Gastroesophageal sphincter (tissue), 4 donors: Measurements from ENCODE around the gene IMMP2L. TPM values are rescaled to one million over a fixed set of nuclear protein-coding genes. Genes with fewer than 3 reads are reported as not detected.

ENCODE experiments used
- ATAC-seq: fragments of 150-250 bp; one replicate; pipeline ENCODE4 v1.9.1; 2016; ENCODE audit warnings: mild to moderate bottlenecking, moderate library complexity
- H3K27ac ChIP-seq, 4 donors: fragments of 200-600 bp; sonication (generic) in 3 of 4; 1 replicate in 3 of 4; 2 replicates in 1 of 4; pipeline ENCODE4 v1.5.1; 2016 to 2019
- H3K27me3 ChIP-seq: fragments of 200-600 bp; sonication (generic); one replicate; pipeline ENCODE4 v1.5.1; 2019
- H3K36me3 ChIP-seq, 2 donors: fragments of 200-600 bp; sonication (generic); one replicate each; pipeline ENCODE4 v1.5.1; 2019; ENCODE audit warnings: control low read depth in 1 of 2
- H3K4me1 ChIP-seq, 3 donors: fragments of 200-600 bp; sonication (generic); 1 replicate in 2 of 3; 2 replicates in 1 of 3; pipeline ENCODE4 v1.5.1; 2016 to 2019; ENCODE audit warnings: control low read depth in 2 of 3
- H3K4me3 ChIP-seq, 2 donors: fragments of 200-600 bp; sonication (generic); one replicate each; pipeline ENCODE4 v1.5.1; 2019; ENCODE audit warnings: mild to moderate bottlenecking in 1 of 2, moderate library complexity in 1 of 2
- H3K9me3 ChIP-seq, 3 donors: fragments of 200-600 bp; sonication (generic); one replicate each; pipeline ENCODE4 v1.5.1; 2017 to 2019; ENCODE audit warnings: control low read depth in 2 of 3
- EP300 ChIP-seq: sonication (generic); formaldehyde crosslinking; IDR thresholded peaks from one replicate; pipeline ENCODE4 v1.6.1; 2017; ENCODE audit warnings: antibody characterized with exemption, mild to moderate bottlenecking
- POLR2A ChIP-seq, 2 donors: fragments of 450-650 bp; IDR thresholded peaks; one replicate each; pipeline ENCODE4 v1.6.1; 2017; ENCODE audit warnings: antibody characterized with exemption in 2 of 2, mild to moderate bottlenecking in 2 of 2, moderate library complexity in 1 of 2
- POLR2AphosphoS5 ChIP-seq: sonication (generic); formaldehyde crosslinking; IDR thresholded peaks from one replicate; pipeline ENCODE4 v1.6.1; 2017; ENCODE audit warnings: antibody characterized with exemption
- WGBS, 2 donors: methylation state at CpG; one replicate each; pipeline ENCODE4 v1.1.5; 2018; ENCODE audit warnings: low coverage in 1 of 2; 5-methylcytosine and 5-hydroxymethylcytosine counted together
- total RNA-seq, 4 donors: library from RNA; depleted of rRNA; stranded (reverse); fragments of >200 nt; gene quantifications; one replicate each; pipeline ENCODE4 v1.1.0, GENCODE V29; 2016
- TF ChIP-seq, protein P1 (sequence below), 4 experiments: fragments of 200-600 bp in 2 of 4; fragments of 450-650 bp in 2 of 4; sonication (generic) in 1 of 4; IDR thresholded peaks; one replicate each; pipeline ENCODE4 v1.5.1; 2017 to 2019; ENCODE audit warnings: antibody characterized with exemption in 4 of 4, mild to moderate bottlenecking in 2 of 4, moderate library complexity in 2 of 4

The IMMP2L gene
- total RNA-seq, 4 donors from 2014 or later = 13.6 to 38.5 (median 30.1) TPM

DNA sequence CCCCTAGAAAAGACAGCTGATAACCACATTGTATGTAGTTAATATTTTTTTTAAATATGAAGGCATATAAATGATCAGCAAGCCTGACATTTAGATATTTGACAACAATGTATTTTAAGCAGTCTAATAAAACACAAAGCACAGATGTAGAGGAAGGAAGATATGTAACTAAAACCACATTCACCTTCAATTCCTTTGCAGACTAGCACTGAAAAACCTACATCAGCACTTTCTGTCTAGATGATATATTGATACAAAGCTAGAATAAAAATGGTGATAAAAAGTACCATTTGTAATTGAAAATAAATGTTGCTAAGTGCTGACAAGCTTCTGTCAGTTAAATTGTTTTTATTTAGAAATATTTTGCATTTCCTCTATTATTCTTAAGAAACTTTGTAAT lies 153.6 kb downstream of the IMMP2L start:
- no peak for ATAC-seq
- TF ChIP-seq, protein P1, sequence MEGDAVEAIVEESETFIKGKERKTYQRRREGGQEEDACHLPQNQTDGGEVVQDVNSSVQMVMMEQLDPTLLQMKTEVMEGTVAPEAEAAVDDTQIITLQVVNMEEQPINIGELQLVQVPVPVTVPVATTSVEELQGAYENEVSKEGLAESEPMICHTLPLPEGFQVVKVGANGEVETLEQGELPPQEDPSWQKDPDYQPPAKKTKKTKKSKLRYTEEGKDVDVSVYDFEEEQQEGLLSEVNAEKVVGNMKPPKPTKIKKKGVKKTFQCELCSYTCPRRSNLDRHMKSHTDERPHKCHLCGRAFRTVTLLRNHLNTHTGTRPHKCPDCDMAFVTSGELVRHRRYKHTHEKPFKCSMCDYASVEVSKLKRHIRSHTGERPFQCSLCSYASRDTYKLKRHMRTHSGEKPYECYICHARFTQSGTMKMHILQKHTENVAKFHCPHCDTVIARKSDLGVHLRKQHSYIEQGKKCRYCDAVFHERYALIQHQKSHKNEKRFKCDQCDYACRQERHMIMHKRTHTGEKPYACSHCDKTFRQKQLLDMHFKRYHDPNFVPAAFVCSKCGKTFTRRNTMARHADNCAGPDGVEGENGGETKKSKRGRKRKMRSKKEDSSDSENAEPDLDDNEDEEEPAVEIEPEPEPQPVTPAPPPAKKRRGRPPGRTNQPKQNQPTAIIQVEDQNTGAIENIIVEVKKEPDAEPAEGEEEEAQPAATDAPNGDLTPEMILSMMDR (IDR thresholded peaks at IDR 0.05) = no peak
- TF ChIP-seq EP300 (no peak), POLR2A (IDR thresholded peaks at IDR 0.05) (no peak), POLR2AphosphoS5 (no peak)

DNA sequence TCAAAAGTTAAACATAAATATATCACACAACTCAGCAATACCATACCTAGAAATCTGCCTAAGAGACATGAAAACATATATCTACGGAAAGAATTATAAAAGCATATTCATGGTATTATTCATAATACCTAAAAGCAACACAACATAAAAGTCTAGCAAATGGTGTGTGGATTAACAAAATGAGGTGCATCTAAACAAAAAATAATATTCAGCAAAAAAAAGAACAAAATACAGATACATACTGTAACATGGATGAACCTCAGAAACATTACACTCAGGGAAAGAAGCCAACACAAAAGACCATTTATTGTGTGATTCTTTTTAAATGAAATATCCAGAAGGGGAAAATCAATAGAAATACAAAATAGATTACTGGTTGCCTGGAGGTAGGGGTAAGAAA lies 155.0 kb downstream of the IMMP2L start:
- 90 to 100% methylated on average over 1 of the region's 1 CpG for WGBS, 2 donors
- H3K4me1 ChIP-seq = no peaks in the 10 kb centered on the region
- no peak overlapping the region for H3K4me3 ChIP-seq
- no peak for ATAC-seq
- TF ChIP-seq POLR2A (IDR thresholded peaks at IDR 0.05) (no peak), POLR2AphosphoS5 (no peak), EP300 (no peak)
- TF ChIP-seq, protein P1 (IDR thresholded peaks at IDR 0.05) = no peak
- no peaks in the 10 kb centered on the region for H3K27me3 ChIP-seq
- no peaks in the 10 kb centered on the region for H3K9me3 ChIP-seq
- H3K27ac ChIP-seq = no peak overlapping the region
- no peaks in the 10 kb centered on the region for H3K36me3 ChIP-seq

More for the DNA sequence above, 153.6 kb downstream of the IMMP2L start:
- Histone ChIP-seq H3K27me3 (no peaks in the 10 kb centered on the region), H3K4me1 (peaks cover 0 to under 1% (median 0%) of the 10 kb centered on the region in 3 donors), H3K27ac (no peak overlapping the region), H3K4me3 (no peak overlapping the region), H3K9me3 (no peaks in the 10 kb centered on the region), H3K36me3 (no peaks in the 10 kb centered on the region)

DNA sequence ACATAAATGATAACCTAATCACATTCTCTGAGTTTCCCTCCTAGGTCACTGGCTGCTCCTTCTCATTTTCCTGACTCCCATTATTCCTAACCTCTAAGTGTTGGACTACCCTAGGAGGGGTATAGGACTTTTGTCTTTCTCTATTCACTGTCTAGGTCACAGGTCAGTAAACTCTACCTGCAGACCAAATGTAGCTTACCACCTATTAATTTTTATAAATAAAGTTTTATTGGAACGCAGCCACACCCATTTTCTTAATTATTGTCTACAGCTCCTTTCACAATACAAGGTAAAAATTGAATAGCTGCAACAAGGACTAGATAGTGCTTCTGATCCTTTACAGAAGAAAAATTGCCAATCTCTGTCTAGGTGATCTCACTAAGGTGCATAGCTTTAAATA lies 156.7 kb downstream of the IMMP2L start:
- no peak for ATAC-seq
- Histone ChIP-seq H3K27me3 (no peaks in the 10 kb centered on the region), H3K4me1 (peaks cover 0 to 11% (median 0%) of the 10 kb centered on the region in 3 donors), H3K36me3 (no peaks in the 10 kb centered on the region), H3K9me3 (no peaks in the 10 kb centered on the region), H3K27ac (no peak overlapping the region), H3K4me3 (no peak overlapping the region)
- TF ChIP-seq POLR2A (IDR thresholded peaks at IDR 0.05) (no peak), EP300 (no peak), POLR2AphosphoS5 (no peak)
- TF ChIP-seq, protein P1 (IDR thresholded peaks at IDR 0.05) = no peak
- WGBS, 2 donors = 100% methylated on average over 1 of the region's 1 CpG

DNA sequence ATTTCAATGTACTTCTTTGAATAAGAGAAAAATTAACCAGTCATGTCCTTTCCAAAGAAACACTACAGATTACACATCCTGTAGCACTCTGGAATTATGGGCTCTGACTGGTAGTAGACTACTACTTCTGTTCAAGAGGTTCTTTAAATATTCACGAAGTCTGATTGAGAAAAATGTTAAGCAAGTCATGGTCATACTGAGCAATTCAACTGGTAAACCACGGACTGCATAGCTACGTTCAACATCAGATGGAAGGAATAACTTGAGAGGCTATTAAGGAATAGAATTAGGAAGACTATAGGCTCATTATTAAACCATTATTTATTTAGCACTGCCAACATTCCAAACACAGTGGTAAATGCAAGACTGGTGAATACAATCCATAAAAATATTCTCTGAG lies 160.8 kb downstream of the IMMP2L start:
- H3K36me3 ChIP-seq = no peaks in the 10 kb centered on the region
- no peak for ATAC-seq
- no peak for TF ChIP-seq POLR2A (IDR thresholded peaks at IDR 0.05)
- no peak for TF ChIP-seq POLR2AphosphoS5
- TF ChIP-seq, protein P1 (IDR thresholded peaks at IDR 0.05) = no peak
- TF ChIP-seq EP300 = no peak
- peaks cover 0 to 12% (median 0%) of the 10 kb centered on the region in 3 donors for H3K4me1 ChIP-seq
- no peak overlapping the region for H3K4me3 ChIP-seq
- no peak overlapping the region for H3K27ac ChIP-seq
- no peaks in the 10 kb centered on the region for H3K9me3 ChIP-seq
- WGBS, 2 donors = 48 to 57% methylated on average over 3 of the region's 3 CpGs
- no peaks in the 10 kb centered on the region for H3K27me3 ChIP-seq

DNA sequence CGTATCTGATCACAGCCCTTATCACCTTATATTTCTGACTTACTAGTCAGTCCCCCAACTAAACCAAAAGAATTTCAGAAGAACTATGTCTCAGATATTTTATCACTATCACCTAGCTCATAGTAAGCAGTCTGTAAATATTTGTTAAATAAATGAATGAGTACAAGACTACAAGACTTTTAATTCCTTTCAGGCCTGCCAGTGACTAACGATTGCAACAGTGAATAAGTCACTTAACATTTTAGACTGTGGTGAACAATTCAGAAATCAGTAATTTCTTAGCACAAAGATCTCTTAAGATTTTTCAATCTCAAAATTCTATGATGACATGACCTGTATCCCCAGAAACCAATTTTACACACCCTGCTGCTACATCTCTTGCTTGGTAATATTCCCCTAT lies 162.2 kb downstream of the IMMP2L start:
- no peaks in the 10 kb centered on the region for H3K36me3 ChIP-seq
- 85 to 90% methylated on average over 2 of the region's 2 CpGs for WGBS, 2 donors
- no peaks in the 10 kb centered on the region for H3K9me3 ChIP-seq
- H3K27ac ChIP-seq = no peak overlapping the region
- no peak for ATAC-seq
- TF ChIP-seq POLR2A (IDR thresholded peaks at IDR 0.05) = no peak
- TF ChIP-seq, protein P1 (IDR thresholded peaks at IDR 0.05) = no peak
- TF ChIP-seq POLR2AphosphoS5 = no peak
- no peak for TF ChIP-seq EP300
- peaks cover 0 to 12% (median 0%) of the 10 kb centered on the region in 3 donors for H3K4me1 ChIP-seq
- no peaks in the 10 kb centered on the region for H3K27me3 ChIP-seq
- no peak overlapping the region for H3K4me3 ChIP-seq
